LNCAP (cell line): Measurements from ENCODE around the gene SETD2.

Experiments
- TF ChIP-seq, protein P1 (sequence below): fragments of 450-650 bp; IDR thresholded peaks from 2 replicates; pipeline ENCODE4 v1.5.1; 2017; ENCODE audit warnings: mild to moderate bottlenecking

The SETD2 gene

DNA sequence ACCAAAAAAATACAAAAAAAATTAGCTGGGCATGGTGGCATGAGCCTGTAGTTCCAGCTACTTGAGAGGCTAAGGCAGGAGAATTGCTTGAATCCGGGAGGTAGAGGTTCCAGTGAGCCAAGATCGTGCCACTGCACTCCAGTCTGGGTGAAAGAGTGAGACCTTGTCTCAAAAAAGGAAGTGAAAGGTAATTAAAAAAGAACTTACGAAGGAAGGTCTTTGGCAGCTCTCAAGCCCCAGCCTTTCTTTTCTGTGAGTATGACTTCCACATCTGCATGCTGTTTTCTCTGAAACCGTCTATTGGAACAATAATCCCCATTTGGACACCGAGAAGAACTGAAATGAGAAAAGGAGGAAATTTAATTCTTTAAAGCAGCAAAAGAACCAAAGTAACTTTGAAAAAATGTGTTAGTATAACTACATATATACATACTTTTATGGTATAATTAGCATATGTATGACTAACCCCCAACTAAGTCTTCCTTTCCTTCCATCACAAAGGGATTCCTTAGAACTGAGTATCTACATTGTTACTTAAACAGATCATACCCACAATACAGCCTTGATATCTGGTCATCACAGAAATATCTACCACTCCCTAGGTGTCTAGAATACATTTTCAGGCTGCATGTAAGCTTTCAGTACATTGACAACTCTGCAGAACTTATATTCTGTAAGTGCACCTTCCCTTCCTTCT, 50.1 kb downstream of the SETD2 start:
- TF ChIP-seq, protein P1, sequence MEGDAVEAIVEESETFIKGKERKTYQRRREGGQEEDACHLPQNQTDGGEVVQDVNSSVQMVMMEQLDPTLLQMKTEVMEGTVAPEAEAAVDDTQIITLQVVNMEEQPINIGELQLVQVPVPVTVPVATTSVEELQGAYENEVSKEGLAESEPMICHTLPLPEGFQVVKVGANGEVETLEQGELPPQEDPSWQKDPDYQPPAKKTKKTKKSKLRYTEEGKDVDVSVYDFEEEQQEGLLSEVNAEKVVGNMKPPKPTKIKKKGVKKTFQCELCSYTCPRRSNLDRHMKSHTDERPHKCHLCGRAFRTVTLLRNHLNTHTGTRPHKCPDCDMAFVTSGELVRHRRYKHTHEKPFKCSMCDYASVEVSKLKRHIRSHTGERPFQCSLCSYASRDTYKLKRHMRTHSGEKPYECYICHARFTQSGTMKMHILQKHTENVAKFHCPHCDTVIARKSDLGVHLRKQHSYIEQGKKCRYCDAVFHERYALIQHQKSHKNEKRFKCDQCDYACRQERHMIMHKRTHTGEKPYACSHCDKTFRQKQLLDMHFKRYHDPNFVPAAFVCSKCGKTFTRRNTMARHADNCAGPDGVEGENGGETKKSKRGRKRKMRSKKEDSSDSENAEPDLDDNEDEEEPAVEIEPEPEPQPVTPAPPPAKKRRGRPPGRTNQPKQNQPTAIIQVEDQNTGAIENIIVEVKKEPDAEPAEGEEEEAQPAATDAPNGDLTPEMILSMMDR = no peak

DNA sequence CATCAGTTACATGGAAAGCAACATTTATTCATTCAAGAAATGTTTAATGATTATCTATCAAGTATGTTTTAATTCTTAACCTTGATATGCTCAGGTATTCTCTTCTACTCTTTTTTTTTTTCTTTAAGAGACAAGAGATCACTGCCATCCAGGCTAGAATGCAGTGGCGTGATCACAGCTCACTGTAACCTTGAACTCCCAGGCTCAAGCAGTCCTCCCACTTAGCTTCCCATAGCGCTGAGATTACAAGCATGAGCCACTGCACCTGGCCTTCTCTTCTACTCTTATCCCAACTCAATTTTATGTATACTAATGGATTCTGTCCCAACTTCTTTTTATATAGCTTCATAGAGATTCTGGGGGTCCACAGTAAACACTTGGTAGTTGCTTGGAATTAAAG, 50.9 kb downstream of the SETD2 start:
- TF ChIP-seq, protein P1 = no peak

DNA sequence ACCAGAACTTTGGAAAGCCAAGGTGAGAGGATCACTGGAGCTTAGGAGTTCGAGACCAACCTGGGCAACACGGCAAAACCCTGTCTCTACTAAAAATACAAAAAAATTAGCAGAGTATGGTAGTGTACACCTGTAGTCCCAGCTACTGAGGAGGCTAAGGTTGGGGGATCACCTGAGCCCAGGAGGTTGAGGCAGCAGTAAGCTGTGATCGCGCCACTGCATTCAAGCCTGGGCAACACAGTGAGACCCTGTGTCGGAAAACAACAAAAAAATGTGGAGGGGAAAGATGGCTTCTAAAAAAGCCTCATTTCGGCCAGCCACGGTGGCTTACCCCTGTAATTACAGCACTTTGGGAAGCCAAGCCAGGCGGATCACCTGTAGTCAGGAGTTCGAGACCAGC, 54.5 kb downstream of the SETD2 start:
- TF ChIP-seq, protein P1 = no peak

DNA sequence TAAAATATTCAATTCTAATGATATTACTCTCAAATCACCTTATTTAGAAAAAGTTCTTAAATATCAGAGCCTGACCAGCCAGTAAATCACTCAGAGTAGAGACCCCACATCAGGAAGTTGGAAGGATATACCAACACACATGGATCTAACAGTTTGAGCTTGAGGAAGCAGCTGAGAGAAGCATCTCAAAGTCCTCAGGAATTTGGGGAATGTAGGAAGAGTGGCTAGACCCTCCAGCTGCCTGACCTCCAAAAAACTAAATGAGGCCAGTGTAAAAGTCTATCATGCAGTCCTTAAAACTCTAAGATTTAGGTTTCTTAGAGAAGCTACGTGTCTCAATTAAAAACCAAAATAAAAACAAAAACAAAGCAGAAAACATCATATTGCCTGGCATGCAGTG, 55.4 kb downstream of the SETD2 start:
- TF ChIP-seq, protein P1 = no peak

DNA sequence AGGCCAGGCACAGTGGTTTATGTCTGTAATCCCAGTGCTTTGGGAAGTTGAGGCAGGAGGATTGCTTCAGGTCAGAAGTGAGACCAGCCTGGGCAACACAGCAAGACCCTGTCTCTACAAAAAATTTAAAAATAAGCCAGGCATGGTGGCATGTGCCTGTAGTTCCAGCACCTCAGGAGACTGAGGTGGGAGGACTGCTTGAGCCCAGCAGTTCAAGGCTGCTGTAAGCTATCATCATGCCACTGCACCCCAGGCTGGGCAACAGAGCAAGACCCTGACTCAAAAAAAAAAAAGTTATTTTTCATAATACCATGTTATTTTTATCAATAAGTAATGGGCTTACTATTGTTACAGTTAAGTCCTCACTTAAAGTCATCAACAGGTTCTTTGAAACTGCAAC, 59.7 kb downstream of the SETD2 start:
- TF ChIP-seq, protein P1 = no peak

DNA sequence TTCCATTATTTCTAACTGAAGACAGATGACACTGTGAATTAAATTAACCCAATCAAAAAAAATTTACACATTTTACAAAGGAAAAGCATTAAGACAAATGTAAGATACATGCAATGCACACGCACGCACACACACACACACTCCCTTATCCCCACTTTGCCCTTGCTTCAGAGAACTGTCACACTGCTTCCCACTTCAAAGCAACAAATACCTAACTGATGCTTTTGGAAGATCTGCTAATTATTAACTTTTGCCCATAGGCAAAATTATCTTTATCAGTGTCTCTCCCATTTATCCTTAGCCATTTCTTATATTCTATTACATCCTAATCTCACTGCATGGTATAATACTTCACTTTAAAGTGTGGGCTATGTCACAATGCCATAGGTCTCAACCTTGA, 60.3 kb downstream of the SETD2 start:
- TF ChIP-seq, protein P1 = no peak

DNA sequence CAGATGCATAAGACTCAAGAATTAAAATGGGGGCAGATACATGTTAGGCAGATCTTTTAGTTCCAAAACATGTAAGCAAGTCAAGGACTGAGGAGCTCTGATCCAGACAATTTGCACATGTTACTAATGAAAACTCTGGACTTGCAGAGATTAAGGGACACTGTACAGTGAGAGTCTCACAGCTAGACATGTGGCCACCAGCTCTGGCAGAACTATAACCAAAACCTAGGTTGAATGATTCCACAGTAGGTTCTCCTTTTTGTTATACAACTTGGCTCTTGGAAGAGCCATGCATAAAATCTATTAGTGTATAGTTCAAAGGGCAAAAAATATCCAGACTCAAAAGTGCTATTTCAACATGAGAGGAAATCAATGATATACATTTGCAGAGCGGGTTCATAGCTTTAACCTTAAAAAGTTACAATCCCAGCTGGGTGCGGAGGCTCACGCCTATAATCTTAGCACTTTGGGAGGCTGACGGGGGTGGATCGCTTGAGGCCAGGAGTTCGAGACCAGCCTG, 61.8 kb downstream of the SETD2 start:
- TF ChIP-seq, protein P1 = no peak

DNA sequence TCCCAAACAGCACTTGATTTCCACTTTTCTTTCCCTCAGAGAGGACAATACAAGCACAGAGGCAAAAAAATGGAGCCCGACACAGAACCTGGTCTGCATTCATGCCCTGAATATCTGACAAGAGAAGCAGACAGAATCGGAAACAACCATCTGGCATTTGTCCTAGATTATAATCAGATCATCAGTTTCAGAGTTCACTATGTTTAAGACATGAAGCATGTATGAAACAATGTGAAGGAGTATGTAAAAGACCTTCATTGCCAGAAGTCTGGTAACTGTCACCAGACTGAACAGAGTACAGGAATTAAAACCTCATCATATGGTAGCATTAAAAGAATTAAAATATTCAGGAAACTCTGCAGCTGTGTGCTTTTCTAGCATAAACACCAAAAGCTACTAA, 65.0 kb downstream of the SETD2 start:
- TF ChIP-seq, protein P1 = no peak
